ENCODE measurements around the gene IL36B.

Gene IL36B

GRCh38 chr2:112997151-112997550, 55.5 kb downstream of the IL36B start:
- Histone ChIP-seq H3K36me3 (ENCODE audit: insufficient read depth) (no peaks in the 10 kb centered on the region), H3K27ac (no peak overlapping the region), H4K20me1 (ENCODE audit: insufficient read depth) (no peaks in the 10 kb centered on the region), H3K4me1 (ENCODE audit: low read depth, poor library complexity, severe bottlenecking) (peaks cover 28% of the 10 kb centered on the region), H3K79me2 (ENCODE audit: insufficient read depth, low read depth) (no peaks in the 10 kb centered on the region), H3K9ac (no peak overlapping the region), H3K27me3 (ENCODE audit: insufficient read depth, low read depth) (no peaks in the 10 kb centered on the region), H3K4me2 (no peak overlapping the region), H2AFZ (ENCODE audit: low read depth) (no peak overlapping the region), H3K4me3 (IDR thresholded peaks at IDR 0.05; ENCODE audit: insufficient read depth, low read depth, low read length) (no peak overlapping the region)
- TF ChIP-seq CTCF (conservative IDR thresholded peaks at IDR 0.05; ENCODE audit: low read depth, low read length) = no peak

GRCh38 chr2:112996635-112997034, 56.0 kb downstream of the IL36B start:
- Histone ChIP-seq H3K4me3 (IDR thresholded peaks at IDR 0.05; ENCODE audit: insufficient read depth, low read depth, low read length) (no peak overlapping the region), H3K9ac (no peak overlapping the region), H3K79me2 (ENCODE audit: insufficient read depth, low read depth) (no peaks in the 10 kb centered on the region), H2AFZ (ENCODE audit: low read depth) (no peak overlapping the region), H3K27ac (no peak overlapping the region), H3K4me1 (ENCODE audit: low read depth, poor library complexity, severe bottlenecking) (peaks cover 28% of the 10 kb centered on the region), H3K4me2 (no peak overlapping the region), H3K36me3 (ENCODE audit: insufficient read depth) (no peaks in the 10 kb centered on the region), H3K27me3 (ENCODE audit: insufficient read depth, low read depth) (no peaks in the 10 kb centered on the region), H4K20me1 (ENCODE audit: insufficient read depth) (no peaks in the 10 kb centered on the region)
- TF ChIP-seq CTCF (conservative IDR thresholded peaks at IDR 0.05; ENCODE audit: low read depth, low read length) = no peak

GRCh38 chr2:112995346-112995920, 57.2 kb downstream of the IL36B start:
- Histone ChIP-seq H3K27me3 (ENCODE audit: insufficient read depth, low read depth) (no peaks in the 10 kb centered on the region), H3K79me2 (ENCODE audit: insufficient read depth, low read depth) (no peaks in the 10 kb centered on the region), H3K4me3 (IDR thresholded peaks at IDR 0.05; ENCODE audit: insufficient read depth, low read depth, low read length) (peak overlapping the region; percentile 18), H4K20me1 (ENCODE audit: insufficient read depth) (no peaks in the 10 kb centered on the region), H3K27ac (peak overlapping the region; percentile 74), H3K36me3 (ENCODE audit: insufficient read depth) (no peaks in the 10 kb centered on the region), H3K4me1 (ENCODE audit: low read depth, poor library complexity, severe bottlenecking) (peaks cover 28% of the 10 kb centered on the region), H3K4me2 (peak overlapping the region; percentile 85), H3K9ac (peak overlapping the region; percentile 52; the same call in 1 of the 2 replicates), H2AFZ (ENCODE audit: low read depth) (peak overlapping the region; percentile 58; the same call in 1 of the 2 replicates)
- no peak for TF ChIP-seq CTCF (conservative IDR thresholded peaks at IDR 0.05; ENCODE audit: low read depth, low read length)

GRCh38 chr2:112994648-112995047, 58.0 kb downstream of the IL36B start:
- Histone ChIP-seq H3K4me3 (IDR thresholded peaks at IDR 0.05; ENCODE audit: insufficient read depth, low read depth, low read length) (no peak overlapping the region), H3K4me1 (ENCODE audit: low read depth, poor library complexity, severe bottlenecking) (peaks cover 28% of the 10 kb centered on the region), H3K36me3 (ENCODE audit: insufficient read depth) (no peaks in the 10 kb centered on the region), H3K9ac (no peak overlapping the region), H3K79me2 (ENCODE audit: insufficient read depth, low read depth) (no peaks in the 10 kb centered on the region), H3K4me2 (peak overlapping the region; percentile 85; the same call in 1 of the 2 replicates), H3K27ac (no peak overlapping the region), H4K20me1 (ENCODE audit: insufficient read depth) (no peaks in the 10 kb centered on the region), H3K27me3 (ENCODE audit: insufficient read depth, low read depth) (no peaks in the 10 kb centered on the region), H2AFZ (ENCODE audit: low read depth) (no peak overlapping the region)
- TF ChIP-seq CTCF (conservative IDR thresholded peaks at IDR 0.05; ENCODE audit: low read depth, low read length) = no peak
